Measurements from ENCODE around the gene SLC35F4.

- TF ChIP-seq CTCF (conservative IDR thresholded peaks at IDR 0.05; ENCODE audit: low read length): no peak
- TF ChIP-seq EZH2phosphoT487 (IDR thresholded peaks at IDR 0.05; ENCODE audit: borderline replicate concordance): no peak
These were observed 17.1 kb downstream of the SLC35F4 start for GRCh38 chr14:57848786-57849185.
